Lower leg skin (tissue), 4 donors: ENCODE measurements around the gene TRIAP1. TPM values are rescaled to one million over a fixed set of nuclear protein-coding genes. Genes with fewer than 3 reads are reported as not detected.

ENCODE experiments used
- DNase-seq, 2 donors: peaks; one replicate each; pipeline ENCODE4 v3.0.0-alpha.2; 2019; ENCODE audit warnings: low spot score in 2 of 2
- H3K4me3 ChIP-seq: fragments of 200-600 bp; sonication (generic); 2 replicates; pipeline ENCODE4 v1.5.1; 2017; ENCODE audit warnings: mild to moderate bottlenecking, low read depth; ENCODE audit not compliant: poor library complexity, severe bottlenecking
- CTCF ChIP-seq, 3 donors: fragments of 450-650 bp; IDR thresholded peaks; one replicate each; pipeline ENCODE4 v1.5.1; 2016; ENCODE audit warnings: antibody characterized with exemption in 3 of 3, mild to moderate bottlenecking in 3 of 3, moderate library complexity in 2 of 3
- POLR2A ChIP-seq, 2 donors: fragments of 450-650 bp; IDR thresholded peaks; one replicate each; pipeline ENCODE4 v1.6.1; 2016 to 2017; ENCODE audit warnings: antibody characterized with exemption in 2 of 2, mild to moderate bottlenecking in 1 of 2, moderate library complexity in 1 of 2
- WGBS, 2 donors: methylation state at CpG; one replicate each; pipeline ENCODE4 v1.1.5; 2018; 5-methylcytosine and 5-hydroxymethylcytosine counted together
- intact Hi-C: fragments of 100-400 bp; cut with DNase I; formaldehyde crosslinking; loops from one replicate; pipeline ENCODE4 v1.15.0; 2023; ENCODE audit warnings: low total_unique reads
- total RNA-seq, 4 donors: library from RNA; depleted of rRNA; stranded (reverse); fragments of >200 nt; gene quantifications; one replicate each; pipeline ENCODE4 v1.1.0, GENCODE V29; 2016

The TRIAP1 gene
- total RNA-seq, 4 donors from 2014 or later: 9.6 to 20.2 (median 16.1) TPM

GRCh38 chr12:120466560-120467315 lies 20.6 kb upstream of the TRIAP1 start:
- 60 to 61% methylated on average over 8 of the region's 8 CpGs for WGBS, 2 donors
- DNase-seq: no peak
- intact Hi-C loops: no loop called here
- no peak overlapping the region for H3K4me3 ChIP-seq
- TF ChIP-seq CTCF (IDR thresholded peaks at IDR 0.05): no peak
- no peak for TF ChIP-seq POLR2A (IDR thresholded peaks at IDR 0.05)

DNA sequence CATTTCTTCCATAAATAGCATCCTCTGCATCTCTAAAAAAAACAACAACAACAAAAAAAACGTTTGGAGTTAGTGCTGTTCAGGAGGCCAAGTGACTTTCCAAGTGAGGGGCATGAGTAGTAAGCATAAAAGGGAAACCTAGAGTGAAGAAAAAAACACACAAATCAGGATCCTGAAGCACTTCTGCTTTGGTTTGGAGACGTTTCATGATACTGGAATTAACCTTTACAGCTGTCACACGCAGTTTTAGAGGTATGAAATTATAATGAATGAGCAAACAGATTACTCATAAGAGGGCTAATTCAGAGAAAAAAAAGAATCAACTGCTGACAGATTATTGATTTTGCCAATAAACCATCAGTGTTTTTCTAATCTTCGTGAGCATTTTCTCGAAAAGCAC lies 19.6 kb upstream of the TRIAP1 start:
- H3K4me3 ChIP-seq: no peak overlapping the region
- intact Hi-C loops: no loop called here
- 40 to 45% methylated on average over 5 of the region's 5 CpGs for WGBS, 2 donors
- no peak for DNase-seq
- no peak for TF ChIP-seq POLR2A (IDR thresholded peaks at IDR 0.05)
- no peak for TF ChIP-seq CTCF (IDR thresholded peaks at IDR 0.05)

DNA sequence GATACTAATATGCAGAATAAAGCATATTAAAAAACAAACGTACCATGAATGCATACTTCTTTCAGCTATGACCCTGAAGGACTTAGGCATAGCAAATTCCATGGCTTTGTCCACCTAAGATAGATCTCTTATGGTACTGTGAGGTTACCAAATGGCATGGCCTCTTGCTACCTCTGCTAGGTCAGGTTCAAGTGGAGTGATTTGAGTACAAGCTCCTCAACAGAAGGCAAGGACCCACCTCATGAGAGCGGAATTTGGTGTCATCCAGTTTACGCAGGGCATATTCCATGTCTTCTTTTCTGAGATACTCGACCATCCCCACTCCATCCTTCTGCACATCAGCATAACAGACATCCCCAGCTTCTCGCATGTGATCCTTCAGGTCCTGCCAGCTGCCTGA lies 17.5 kb upstream of the TRIAP1 start:
- intact Hi-C loops: no loop called here
- 87 to 90% methylated on average over 5 of the region's 5 CpGs for WGBS, 2 donors
- no peak for DNase-seq
- TF ChIP-seq CTCF (IDR thresholded peaks at IDR 0.05): no peak
- no peak for TF ChIP-seq POLR2A (IDR thresholded peaks at IDR 0.05)
- H3K4me3 ChIP-seq: no peak overlapping the region

GRCh38 chr12:120462099-120462640 lies 16.0 kb upstream of the TRIAP1 start:
- no peak overlapping the region for H3K4me3 ChIP-seq
- intact Hi-C loops: no loop called here
- no peak for TF ChIP-seq POLR2A (IDR thresholded peaks at IDR 0.05)
- TF ChIP-seq CTCF (IDR thresholded peaks at IDR 0.05): no peak
- 78 to 79% methylated on average over 3 of the region's 3 CpGs for WGBS, 2 donors
- DNase-seq: no peak

DNA sequence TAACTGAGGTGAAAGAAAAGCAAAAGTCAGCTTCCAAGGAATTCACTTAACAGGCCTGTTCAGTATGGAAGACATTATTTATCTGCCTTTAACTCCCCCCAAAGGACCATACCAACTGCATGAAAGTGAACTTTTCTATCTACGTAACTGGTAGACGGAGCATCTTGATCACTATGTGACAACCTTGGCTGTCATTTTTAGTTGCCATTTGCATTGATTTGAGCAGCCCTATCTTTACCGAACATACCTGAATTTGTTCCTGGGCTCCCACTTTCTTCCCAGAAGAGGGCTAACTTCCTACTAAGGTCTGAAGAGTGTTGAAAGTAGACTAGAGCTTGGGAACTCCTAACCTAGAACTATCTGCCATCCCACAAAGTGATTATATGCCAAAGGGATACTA lies 14.0 kb upstream of the TRIAP1 start:
- no peak overlapping the region for H3K4me3 ChIP-seq
- intact Hi-C loops: no loop called here
- TF ChIP-seq POLR2A (IDR thresholded peaks at IDR 0.05) (no peak), CTCF (IDR thresholded peaks at IDR 0.05) (no peak)
- 87 to 88% methylated on average over 3 of the region's 3 CpGs for WGBS, 2 donors
- DNase-seq: no peak
